NCI-H2171 treated with DMSO at 0.1 percent for 48 hours (cell line): ENCODE measurements around the gene CCDC85A.

ENCODE experiments used
- DNase-seq: peaks from one replicate; lab custom pipeline; 2025; lab: John Stamatoyannopoulos, UW

Gene CCDC85A

GRCh38 chr2:56240210-56240609 is 56.4 kb downstream of the CCDC85A start:
- no peak for DNase-seq

GRCh38 chr2:56244506-56244905 is 60.7 kb downstream of the CCDC85A start:
- no peak for DNase-seq

GRCh38 chr2:56244911-56245530 is 61.2 kb downstream of the CCDC85A start:
- no peak for DNase-seq

GRCh38 chr2:56248965-56249742 is 65.4 kb downstream of the CCDC85A start:
- no peak for DNase-seq

- DNase-seq = no peak
Measured at GRCh38 chr2:56250153-56250729, 66.5 kb downstream of the CCDC85A start.

- no peak for DNase-seq
Measured at GRCh38 chr2:56260415-56260814, 76.6 kb downstream of the CCDC85A start.

GRCh38 chr2:56262241-56262640 is 78.5 kb downstream of the CCDC85A start:
- no peak for DNase-seq

- DNase-seq = no peak
Measured at GRCh38 chr2:56263876-56264275, 80.1 kb downstream of the CCDC85A start.

- DNase-seq = no peak
Measured at GRCh38 chr2:56266761-56267414, 83.1 kb downstream of the CCDC85A start.

GRCh38 chr2:56267415-56267788 is 83.6 kb downstream of the CCDC85A start:
- no peak for DNase-seq

- no peak for DNase-seq
Measured at GRCh38 chr2:56268856-56269255, 85.1 kb downstream of the CCDC85A start.

GRCh38 chr2:56271275-56271674 is 87.5 kb downstream of the CCDC85A start:
- no peak for DNase-seq

- no peak for DNase-seq
Measured at GRCh38 chr2:56285224-56285623, 101.4 kb downstream of the CCDC85A start.

- DNase-seq = peak; percentile 64
Measured at GRCh38 chr2:56286936-56287335, 103.1 kb downstream of the CCDC85A start.

GRCh38 chr2:56287508-56287907 is 103.7 kb downstream of the CCDC85A start:
- no peak for DNase-seq

GRCh38 chr2:56287974-56288373 is 104.2 kb downstream of the CCDC85A start:
- DNase-seq = no peak

- DNase-seq = peak; percentile 66
Measured at GRCh38 chr2:56288838-56289580, 105.2 kb downstream of the CCDC85A start.

- DNase-seq = peak; percentile 46
Measured at GRCh38 chr2:56291711-56292110, 107.9 kb downstream of the CCDC85A start.

GRCh38 chr2:56292951-56293350 is 109.2 kb downstream of the CCDC85A start:
- no peak for DNase-seq

- DNase-seq = no peak
Measured at GRCh38 chr2:56295666-56296065, 111.9 kb downstream of the CCDC85A start.

- no peak for DNase-seq
Measured at GRCh38 chr2:56297671-56298070, 113.9 kb downstream of the CCDC85A start.

GRCh38 chr2:56299171-56299691 is 115.4 kb downstream of the CCDC85A start:
- peak; percentile 29 for DNase-seq
